ENCODE results near the gene SLC16A1. TPM values are rescaled to one million over a fixed set of nuclear protein-coding genes. Genes with fewer than 3 reads are reported as not detected.

Gene SLC16A1
- total RNA-seq, 1 donor from 2014 or later, result 130 TPM

DNA sequence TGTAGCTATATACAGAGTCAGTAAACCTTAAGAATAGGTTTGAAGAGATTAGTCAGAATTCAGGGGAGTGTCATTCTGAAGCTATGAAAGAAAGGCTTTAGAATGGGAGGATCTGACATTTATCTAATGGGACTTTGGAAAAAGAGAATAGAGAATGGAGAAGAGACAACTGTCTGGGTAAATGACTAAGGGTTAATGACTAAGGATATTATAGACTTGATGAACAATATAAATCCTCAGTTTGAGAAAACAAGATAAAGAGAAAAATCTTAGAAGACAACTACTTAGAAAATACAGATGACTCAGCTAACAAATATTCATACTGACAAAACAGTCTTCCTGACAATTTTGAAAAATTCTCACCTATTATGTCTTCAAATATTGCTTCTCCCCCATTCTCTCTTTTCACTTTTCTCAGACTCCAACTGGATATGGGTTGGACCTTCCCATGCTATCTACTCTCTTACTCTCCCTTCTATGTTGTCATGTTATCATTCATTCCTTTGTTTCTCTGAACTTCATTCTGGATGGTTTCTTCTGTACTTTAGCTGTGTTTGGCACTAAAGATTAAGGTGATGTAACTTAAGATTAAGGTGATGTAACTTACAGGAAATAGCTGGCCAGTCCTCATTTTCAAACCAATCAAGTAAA is 20.4 kb downstream of the SLC16A1 start:
- ATAC-seq (ENCODE audit: poor library complexity) (no peak), DNase-seq (no peak)
- intact Hi-C loops (cut with DNase I), result no loop called here

DNA sequence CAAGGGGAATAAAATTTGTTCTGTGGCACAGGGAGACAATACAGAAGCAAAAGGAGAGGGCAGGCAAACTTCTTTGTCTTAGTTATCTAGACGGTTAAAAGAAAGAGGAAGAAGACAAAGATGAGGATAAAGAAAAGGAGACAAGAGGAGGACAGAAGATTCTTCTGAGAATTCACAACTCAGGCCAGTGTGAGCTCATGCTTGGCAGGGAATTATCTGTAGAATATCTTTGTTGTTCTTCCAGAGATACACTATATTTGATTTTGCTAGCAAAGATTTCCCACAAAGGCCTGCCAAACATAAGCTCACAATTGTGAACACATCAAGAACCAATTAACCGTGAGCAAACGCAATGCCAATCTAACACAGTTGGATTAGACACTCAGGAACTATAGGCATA is 21.4 kb downstream of the SLC16A1 start:
- DNase-seq (no peak), ATAC-seq (ENCODE audit: poor library complexity) (no peak)
- intact Hi-C loops (cut with DNase I), result no loop called here

DNA sequence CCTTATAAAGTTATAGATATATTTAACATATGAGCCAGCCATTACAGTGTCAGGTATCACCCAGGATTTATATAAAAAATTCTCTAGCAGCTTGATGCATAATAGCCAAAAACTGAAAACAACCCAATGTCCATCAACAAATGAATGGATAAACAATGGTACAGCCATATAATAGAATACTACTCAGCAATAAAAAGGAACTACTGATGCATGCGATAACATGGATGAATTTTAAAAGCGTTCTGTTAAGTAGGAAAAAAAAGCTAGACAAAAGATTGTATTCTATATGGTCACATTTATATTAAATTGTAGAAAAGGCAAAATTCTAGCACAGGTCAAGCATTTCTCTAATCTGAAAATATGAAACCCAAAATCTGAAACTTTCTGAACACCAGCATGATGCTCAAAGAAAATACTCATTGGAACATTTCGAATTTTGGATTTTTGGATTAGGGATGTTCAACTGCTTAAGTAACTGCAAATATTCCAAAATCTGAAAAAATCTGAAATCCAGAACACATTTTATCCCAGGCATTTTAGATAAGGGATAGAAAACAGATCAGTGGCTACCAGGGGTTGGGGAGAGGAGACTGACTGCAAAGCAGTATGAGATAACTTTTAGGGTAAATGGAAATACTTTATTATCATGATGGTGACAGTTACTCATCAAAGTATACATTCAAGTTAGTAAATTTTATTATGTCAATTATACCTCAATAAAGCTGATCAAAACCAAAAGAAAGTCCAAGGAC is 22.0 kb downstream of the SLC16A1 start:
- ATAC-seq (ENCODE audit: poor library complexity) (no peak), DNase-seq (no peak)
- intact Hi-C loops (cut with DNase I), result no loop called here

DNA sequence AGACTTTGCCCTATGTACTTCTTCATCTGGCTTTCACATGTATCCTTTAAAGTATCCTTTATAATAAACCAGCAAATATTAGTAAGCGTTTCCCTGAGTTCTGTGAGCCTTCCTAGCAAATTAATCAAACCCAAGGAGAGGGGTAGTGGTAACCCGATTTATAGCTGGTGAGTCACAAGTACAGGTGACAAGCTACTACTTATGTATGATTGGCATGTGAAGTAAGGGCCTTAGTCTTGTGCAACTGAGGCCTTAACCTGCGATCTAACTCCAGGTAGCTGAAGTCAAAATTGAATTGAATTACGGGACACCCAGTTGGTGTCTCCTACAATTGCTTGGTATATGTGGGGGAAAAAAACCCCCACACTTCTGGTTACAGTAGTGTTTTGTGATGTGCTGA is 26.0 kb downstream of the SLC16A1 start:
- intact Hi-C loops (cut with DNase I), result no loop called here
- no peak for ATAC-seq (ENCODE audit: poor library complexity)
- DNase-seq, result no peak

DNA sequence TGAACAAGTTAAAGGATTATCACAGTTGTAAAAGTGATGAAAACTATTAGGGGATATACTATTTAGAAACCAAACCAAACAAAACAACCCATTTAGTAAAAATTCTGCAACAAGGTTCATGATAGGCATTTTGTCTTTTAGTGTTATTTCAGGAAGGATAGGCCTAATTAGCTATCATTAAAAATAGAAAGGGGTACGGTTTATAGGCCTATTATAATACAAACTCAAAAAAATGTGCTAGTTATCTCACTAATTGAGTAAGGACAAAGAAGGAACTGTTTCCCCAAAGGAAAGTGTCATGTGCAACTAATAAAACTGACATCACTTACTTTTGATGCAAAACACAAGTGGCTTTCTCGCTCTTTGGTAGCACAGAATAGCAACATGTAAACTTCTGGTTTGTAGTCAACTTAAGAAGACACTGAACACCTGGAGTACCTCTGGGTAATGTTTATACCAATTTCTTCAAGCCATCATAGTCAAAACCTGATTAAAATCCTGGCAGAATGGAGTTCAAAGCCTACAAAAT is 28.5 kb downstream of the SLC16A1 start:
- intact Hi-C loops (cut with DNase I), result no loop called here
- DNase-seq, result no peak
- no peak for ATAC-seq (ENCODE audit: poor library complexity)

DNA sequence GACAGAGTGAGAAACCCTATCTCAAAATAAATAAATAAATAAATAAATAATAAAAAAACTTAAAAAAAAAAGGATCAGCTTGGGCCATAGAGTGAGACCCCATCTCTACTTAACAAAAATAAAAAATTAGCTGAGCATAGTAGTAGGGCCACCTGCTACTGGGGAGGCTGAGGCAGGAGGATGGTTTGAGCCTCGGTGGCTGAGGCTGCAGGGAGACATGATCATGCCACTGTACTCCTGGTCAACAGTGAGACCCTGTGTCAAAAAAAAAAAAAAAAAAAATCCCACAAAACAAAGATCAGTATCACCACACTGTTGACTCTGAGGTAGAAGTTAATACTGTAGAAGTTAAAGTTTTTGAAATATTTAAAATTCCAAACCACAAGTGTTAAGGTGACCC is 29.1 kb downstream of the SLC16A1 start:
- intact Hi-C loops (cut with DNase I), result no loop called here
- ATAC-seq (ENCODE audit: poor library complexity), result no peak
- DNase-seq, result no peak

DNA sequence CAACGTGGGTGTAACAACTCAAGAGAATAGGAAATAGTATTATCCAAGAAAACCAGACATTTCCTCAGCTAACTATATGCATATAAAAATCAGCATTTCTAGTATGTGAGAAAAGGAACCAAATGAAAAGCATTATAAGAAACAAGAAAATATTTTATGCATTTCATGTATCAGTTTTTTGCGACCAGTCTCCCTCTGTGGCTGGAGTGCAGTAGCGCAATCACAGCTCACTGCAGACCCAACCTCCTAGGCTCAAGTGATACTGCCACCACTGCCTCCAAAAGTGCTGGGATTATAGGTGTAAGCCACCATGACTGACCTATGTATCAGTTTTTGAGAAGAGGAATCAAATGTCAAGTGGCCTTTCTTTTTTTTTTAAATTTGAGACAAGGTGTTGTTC is 31.0 kb downstream of the SLC16A1 start:
- ATAC-seq (ENCODE audit: poor library complexity) (no peak), DNase-seq (no peak)
- intact Hi-C loops (cut with DNase I), result no loop called here

DNA sequence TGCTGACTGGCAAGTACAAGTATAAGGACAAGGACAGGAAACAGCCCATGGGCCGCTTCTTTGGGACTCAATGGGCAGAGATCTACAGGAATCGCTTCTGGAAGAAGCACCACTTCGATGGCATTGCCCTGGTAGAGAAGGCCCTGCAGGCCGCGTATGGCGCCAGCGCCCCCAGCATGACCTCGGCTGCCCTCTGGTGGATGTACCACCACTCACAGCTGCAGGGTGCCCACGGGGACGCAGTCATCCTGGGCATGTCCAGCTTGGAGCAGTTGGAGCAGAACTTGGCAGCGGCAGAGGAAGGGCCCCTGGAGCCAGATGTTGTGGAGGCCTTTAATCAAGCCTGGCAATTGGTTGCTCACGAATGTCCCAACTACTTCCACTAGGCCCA is 32.0 kb downstream of the SLC16A1 start:
- ATAC-seq (ENCODE audit: poor library complexity) (peak; percentile 26), DNase-seq (no peak)
- intact Hi-C loops (cut with DNase I), result no loop called here

DNA sequence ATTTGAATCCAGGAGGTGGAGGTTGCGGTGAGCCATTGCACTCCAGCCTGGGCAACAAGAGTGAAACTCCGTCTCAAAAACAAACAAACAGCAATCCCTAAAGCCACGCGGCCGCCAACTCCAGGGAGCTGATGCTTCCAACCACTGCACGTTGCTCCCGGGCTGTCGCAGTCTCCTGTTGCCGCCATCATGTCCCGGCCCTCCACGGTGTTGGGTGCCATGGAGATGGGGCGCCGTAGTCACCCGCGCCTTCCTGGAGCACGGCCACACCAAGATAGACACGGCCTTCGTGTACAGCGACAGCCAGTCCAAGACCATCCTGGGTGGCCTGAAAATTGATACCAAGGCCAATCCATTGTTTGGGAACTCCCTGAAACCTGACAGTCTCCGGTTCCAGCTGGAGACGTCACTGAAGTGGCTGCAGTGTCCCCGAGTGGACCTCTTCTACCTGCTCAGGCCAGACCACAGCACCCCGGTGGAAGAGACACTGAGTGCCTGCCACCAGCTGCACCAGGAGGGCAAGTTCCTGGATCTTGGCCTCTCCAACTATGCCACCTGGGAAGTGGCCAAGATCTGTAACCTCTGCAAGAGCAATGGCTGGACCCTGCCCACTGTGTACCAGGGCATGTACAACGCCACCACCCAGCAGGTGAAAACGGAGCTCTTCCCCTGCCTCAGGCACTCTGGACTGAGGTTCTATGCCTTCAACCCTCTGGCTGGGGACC is 32.6 kb downstream of the SLC16A1 start:
- DNase-seq (no peak), ATAC-seq (ENCODE audit: poor library complexity) (peak; percentile 69)
- intact Hi-C loops (cut with DNase I), result no loop called here

DNA sequence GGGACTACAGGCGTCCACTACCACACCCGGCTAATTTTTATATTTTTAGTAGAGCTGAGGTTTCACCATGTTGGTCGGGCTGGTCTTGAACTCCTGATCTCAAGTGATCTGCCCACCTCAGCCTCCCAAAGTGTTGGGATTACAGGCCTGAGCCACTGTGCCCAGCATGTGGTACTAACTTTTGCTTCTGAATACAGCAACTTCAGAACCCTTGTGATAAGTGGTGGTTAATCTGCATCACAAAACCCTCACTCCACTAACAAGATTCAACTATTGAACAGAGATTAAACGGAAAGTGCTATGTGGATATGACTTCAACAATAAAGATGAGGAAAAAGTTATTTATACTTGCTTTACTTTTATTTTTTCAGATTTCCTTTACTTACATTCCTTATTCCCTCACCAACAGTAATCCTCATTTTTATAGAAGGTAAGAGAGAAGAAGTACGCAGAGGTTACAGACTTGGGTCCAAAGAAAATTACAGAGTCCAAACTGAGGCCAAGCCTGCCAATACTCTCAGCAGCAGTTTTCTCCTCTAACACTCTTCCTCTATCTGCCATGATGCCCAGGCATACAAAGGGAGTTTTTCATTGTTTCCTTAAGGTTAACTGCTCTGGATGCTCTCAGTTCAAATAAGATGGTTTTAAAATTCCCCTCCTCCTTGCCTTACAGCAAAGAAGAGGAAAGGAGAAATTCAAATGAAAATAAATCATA is 44.3 kb downstream of the SLC16A1 start:
- intact Hi-C loops (cut with DNase I), result no loop called here
- ATAC-seq (ENCODE audit: poor library complexity) (no peak), DNase-seq (no peak)

DNA sequence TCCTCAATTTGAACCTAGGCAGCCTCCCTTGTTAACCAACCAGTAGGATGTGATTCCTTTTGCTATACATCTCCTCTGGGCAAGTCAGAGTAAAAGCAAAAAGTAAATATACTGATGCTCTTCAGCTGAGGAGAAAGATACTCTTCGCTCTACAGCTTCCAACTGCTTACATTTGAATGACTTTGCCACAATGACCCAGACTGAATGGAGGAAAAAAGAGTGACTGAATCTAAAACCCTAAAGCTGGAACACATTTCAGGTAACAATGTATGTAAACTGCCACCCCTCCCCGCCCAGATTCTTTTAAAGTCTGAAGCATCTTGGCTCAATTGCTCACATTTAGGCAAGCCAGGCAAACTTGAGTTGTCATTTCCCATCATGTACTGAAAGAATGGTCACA is 46.1 kb downstream of the SLC16A1 start:
- ATAC-seq (ENCODE audit: poor library complexity) (no peak), DNase-seq (no peak)
- intact Hi-C loops (cut with DNase I), result no loop called here

DNA sequence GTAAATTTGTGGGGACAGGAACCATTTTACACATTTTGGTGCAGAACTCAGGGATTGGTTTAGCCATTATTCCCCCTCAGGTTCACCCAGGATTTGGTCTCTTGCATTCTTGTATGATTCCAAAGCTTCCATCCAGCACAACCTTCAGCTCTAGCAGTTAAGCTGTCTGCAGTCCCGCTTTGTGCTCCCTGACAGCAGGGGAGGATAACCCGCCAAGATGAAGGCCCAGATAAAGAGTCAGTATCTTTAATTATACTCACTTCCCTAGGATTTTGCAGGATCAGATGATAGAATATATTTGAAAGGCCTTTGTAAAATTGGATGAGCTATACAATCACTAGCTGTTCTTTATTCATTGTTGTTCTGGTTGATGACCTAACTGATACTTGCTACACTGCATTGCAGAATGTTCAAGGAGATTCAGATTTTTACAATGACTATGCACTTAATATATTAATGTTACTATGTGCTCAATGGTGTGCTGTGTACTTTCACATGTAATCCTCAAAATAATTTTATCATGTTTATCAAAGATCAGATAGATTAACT is 49.8 kb downstream of the SLC16A1 start:
- no peak for DNase-seq

DNA sequence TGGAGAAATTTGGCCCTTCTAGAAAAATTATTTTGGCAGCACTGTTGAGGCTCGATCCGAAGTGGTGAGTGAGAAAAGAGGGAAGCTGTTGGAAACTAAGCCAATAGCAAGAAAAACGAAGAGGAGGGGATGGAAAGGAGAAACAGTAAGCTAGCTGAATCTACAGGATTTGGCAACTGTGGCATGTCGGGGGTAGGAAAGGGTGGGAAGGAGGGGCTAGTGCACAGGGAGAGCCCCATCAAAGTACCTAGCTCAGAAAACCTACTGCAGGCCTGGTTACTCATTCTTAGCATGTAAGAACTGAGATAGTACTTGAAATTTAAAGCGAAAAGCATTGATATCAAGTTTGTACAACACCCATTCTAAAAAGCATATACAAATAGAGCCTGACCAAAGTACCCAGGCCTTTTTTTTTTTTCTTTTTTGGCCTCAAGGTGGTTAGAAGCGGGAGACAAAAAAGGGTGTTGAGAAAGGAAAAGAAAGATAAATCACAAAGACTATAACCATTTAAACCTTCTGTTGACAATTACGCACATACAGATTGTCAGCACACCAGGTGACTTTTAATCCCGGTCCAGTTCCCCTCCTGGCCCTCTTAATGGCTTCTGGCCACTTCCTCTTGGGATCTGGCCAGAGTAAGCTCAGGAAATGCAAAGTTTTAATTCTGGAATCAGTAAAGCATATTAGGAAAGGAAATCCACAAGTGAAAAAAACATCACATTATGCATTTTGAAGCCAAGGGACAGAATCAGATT is 50.4 kb downstream of the SLC16A1 start:
- DNase-seq (no peak), ATAC-seq (ENCODE audit: poor library complexity) (peak; percentile 70)
- intact Hi-C loops (cut with DNase I), result no loop called here

More for the DNA sequence above, 49.8 kb downstream of the SLC16A1 start:
- peak; percentile 12 for ATAC-seq (ENCODE audit: poor library complexity)
- intact Hi-C loops (cut with DNase I), result no loop called here

DNA sequence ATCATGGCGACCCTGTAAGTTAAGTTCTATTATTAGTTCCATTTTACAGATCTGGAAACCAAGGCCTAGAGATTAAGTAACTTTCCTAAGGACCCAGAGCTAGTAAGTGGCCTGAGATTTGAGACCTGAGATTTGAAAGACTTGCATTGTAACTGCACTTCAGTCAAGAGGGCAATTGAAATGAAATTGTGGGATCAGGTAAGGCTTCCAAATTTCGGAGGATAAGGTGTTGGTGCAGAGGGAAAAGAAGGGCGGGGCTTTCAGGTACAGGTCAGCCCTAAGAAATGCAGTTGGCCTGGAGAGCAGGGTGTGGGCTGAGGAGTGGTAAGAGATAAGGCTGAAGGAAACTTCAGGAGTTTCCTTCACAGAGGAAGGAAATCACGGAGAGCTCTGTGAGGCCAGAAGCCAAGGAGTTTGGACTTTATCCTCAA is 51.1 kb downstream of the SLC16A1 start:
- ATAC-seq (ENCODE audit: poor library complexity) (peak; percentile 31), DNase-seq (no peak)
- intact Hi-C loops (cut with DNase I), result no loop called here

DNA sequence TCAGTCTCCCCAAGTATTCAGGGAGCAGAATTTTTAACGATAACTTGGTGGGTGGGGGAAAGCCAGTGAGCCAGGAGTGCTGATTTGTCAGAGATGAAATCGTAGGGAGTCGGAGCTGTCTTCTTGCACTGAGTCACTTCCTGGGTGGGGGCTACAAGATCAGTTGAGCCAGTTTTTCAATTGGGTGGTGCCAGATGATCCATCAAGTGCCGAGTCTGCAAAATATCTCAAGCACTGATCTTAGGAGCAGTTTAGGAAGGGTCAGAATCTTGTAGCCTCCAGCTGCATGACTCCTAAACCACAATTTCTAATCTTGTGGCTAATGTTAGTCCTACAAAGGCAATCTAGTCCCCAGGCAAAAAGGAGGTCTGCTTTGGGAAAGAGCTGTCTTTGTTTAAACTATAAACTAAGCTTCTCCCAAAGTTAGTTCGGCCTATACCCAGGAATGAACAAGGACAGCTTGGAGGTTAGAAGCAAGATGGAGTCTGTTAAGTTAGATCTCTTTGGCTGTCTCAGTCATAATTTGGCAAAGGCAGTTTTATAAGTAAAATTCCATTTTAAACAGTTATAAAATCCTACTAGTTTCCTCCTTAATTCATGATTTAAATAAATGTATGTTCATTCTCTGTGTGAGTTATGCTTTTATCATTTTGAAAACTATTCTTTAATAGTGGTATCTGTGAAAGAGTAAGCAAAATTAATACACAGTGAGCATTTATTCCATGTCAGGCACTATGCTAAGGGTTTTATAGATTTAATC is 51.7 kb downstream of the SLC16A1 start:
- intact Hi-C loops (cut with DNase I), result no loop called here
- no peak for DNase-seq
- no peak for ATAC-seq (ENCODE audit: poor library complexity)

DNA sequence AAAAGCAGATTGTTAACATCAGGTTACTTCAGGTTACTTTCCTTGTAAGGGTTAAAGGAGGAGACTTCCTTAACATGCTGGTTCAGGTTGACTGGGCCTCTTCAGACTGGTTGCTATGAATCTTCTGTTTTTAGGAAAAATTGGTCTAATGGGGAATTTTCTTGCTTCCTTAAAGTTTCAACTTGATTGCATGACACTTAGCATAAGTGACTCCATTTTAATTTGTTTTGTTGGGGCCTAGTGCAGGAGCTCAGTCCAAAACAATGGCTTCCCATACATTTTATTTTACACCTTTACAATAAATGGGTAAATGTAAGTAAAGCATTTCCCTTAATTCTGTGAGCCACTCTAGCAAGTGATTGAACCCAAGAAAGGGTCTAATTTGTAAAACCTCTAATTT is 53.8 kb downstream of the SLC16A1 start:
- intact Hi-C loops (cut with DNase I), result no loop called here
- DNase-seq (no peak), ATAC-seq (ENCODE audit: poor library complexity) (no peak)

DNA sequence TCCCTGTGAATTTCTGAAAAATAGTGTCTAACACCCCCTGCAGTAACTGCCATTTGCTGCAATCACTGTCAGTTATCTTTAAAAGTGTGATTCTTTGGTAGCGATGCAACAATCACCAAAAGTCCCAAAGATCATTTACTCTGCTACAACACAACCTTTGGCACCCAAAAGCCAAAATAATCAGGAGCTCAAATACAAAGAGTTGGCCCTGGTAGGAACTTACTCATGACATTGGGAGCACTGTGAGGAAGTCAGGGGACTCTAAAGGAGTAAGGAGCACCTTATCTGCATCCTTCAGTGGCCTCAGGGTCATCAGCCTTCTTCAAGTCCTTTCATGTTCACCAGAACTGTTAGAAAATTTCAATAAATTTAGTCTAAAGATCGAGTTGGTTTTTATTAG is 54.6 kb downstream of the SLC16A1 start:
- intact Hi-C loops (cut with DNase I), result no loop called here
- no peak for DNase-seq
- no peak for ATAC-seq (ENCODE audit: poor library complexity)
